Measurements from ENCODE around the gene DNAJB13.

DNA sequence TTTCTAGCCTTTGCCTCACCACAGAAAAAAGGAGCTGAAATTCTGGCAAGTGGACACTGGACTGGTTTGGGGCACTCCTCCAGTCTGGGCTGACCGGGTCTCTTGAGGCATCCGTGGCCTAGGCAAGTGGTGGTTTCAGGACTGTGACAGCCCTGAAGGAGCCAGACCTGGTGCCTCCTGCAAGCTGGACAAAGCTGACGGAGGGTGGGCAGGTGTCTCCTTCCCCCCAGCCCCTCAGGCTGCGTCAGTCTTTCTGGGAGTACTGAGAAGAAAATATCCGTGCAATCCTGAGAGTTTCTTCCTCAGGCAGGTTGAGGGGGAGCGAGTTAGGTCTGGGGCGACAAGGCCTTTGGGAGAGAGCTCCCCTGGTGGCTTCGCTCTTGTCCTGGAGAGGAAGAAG, 62.3 kb downstream of the DNAJB13 start:
- TF ChIP-seq POLR2A (IDR thresholded peaks at IDR 0.05) (no peak), CTCF (IDR thresholded peaks at IDR 0.05) (no peak), EP300 (IDR thresholded peaks at IDR 0.05) (no peak)
